ENCODE data around the gene KIAA1958. TPM values are rescaled to one million over a fixed set of nuclear protein-coding genes. Genes with fewer than 3 reads are reported as not detected.

KIAA1958 gene
- total RNA-seq, 2 experiments from 2014 or later = 14.9 to 15.3 TPM

DNA sequence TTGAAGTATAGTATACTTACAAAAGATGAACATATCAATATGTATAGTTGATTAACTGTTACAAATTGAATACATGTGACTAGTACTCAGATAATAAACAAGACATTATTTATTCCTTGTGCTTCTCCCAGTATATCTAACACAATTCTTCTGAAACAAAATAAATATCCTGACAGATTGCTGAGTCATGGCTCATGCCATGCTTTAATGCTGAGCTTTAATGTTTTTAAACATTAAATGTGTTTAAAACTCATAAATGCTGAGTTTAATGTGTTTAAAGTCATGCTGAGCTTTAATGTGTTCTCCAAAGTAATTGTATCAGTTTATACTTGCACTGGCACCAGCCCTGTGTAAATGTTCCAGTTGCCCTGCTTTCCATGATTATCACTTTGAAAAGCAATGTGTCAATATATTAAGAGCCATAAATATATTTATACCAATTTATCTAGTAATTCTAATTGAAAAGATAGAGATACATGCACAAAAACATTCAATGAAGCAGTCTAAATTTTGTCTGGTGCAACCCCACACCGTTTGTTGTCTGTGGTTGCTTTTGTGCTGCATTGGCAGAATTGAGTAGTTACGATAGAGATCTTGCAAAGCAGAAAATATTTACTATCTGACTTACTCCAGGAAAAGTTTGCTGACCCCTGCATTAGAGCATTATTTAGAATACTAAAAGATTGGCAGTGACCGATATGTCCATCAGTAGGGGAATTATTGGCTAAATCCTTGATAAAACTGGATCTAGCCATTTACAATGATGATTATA is 15.7 kb downstream of the KIAA1958 start:
- intact Hi-C loops (cut with micrococcal nuclease) = no loop called here
- TF ChIP-seq, protein P1, sequence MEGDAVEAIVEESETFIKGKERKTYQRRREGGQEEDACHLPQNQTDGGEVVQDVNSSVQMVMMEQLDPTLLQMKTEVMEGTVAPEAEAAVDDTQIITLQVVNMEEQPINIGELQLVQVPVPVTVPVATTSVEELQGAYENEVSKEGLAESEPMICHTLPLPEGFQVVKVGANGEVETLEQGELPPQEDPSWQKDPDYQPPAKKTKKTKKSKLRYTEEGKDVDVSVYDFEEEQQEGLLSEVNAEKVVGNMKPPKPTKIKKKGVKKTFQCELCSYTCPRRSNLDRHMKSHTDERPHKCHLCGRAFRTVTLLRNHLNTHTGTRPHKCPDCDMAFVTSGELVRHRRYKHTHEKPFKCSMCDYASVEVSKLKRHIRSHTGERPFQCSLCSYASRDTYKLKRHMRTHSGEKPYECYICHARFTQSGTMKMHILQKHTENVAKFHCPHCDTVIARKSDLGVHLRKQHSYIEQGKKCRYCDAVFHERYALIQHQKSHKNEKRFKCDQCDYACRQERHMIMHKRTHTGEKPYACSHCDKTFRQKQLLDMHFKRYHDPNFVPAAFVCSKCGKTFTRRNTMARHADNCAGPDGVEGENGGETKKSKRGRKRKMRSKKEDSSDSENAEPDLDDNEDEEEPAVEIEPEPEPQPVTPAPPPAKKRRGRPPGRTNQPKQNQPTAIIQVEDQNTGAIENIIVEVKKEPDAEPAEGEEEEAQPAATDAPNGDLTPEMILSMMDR (IDR thresholded peaks at IDR 0.05) = no peak
- ChIA-PET POLR2A (no interaction called here), CTCF (no interaction called here)
- H3K4me1 Mint-ChIP-seq (ENCODE audit: low read depth) = no peaks in the 10 kb centered on the region
- H3K36me3 Mint-ChIP-seq (ENCODE audit: low read depth) = peaks cover 3% of the 10 kb centered on the region
- no peak overlapping the region for H3K4me3 Mint-ChIP-seq
- ATAC-seq (no peak), DNase-seq (no peak)
- H3K27me3 Mint-ChIP-seq = no peaks in the 10 kb centered on the region
- H3K27ac Mint-ChIP-seq = no peak overlapping the region
- no peaks in the 10 kb centered on the region for H3K9me3 Mint-ChIP-seq

DNA sequence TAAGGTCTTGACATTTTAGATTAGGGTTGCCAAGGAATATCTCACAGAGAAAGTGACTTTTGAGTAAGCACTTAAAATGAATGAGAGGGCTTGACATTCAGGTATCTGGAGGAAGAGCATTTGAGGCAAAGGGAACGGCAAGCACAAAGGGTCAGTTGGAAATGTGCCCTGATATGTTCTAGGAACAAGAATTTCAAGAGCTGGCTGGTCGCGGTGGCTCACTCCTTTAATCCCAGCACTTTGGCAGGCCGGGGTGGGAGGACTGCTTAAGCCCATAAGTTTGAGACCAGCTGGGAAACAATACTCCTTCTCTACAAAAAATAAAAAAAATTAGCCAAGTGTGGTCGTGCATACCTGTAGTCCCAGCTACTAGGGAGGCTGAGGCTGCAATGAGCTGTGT is 16.5 kb downstream of the KIAA1958 start:
- H3K27ac Mint-ChIP-seq = no peak overlapping the region

DNA sequence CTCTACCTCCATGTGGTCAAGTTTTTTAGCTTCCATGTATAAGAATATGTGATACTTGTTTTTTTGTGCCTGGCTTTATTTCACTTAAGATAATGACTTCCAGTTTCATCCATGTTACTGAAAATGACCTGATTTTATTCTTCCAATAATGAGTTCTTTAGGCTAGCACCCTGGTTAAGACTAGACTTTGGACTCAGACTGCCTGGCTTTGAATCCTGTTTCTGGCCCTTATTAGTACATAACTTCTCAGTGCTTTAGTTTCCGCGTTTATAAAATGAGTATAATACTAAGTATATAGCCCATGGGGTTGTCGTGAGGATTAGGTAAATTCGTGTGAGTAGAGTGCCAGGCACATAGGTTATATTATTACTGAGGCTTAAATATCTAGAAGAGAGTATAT is 18.5 kb downstream of the KIAA1958 start:
- Mint-ChIP-seq H3K9me3 (no peaks in the 10 kb centered on the region), H3K36me3 (ENCODE audit: low read depth) (no peaks in the 10 kb centered on the region), H3K4me3 (no peak overlapping the region), H3K27me3 (no peaks in the 10 kb centered on the region), H3K27ac (no peak overlapping the region), H3K4me1 (ENCODE audit: low read depth) (no peaks in the 10 kb centered on the region)
- TF ChIP-seq, protein P1 (IDR thresholded peaks at IDR 0.05) = no peak
- ChIA-PET CTCF (interaction anchor here (1.3 to 1.4 kb wide), 2 partner anchors 15 to 407 kb away, joined by 3 to 5 read pairs; no protein-coding TSS in a partner anchor), POLR2A (no interaction called here)
- ATAC-seq = no peak
- no peak for DNase-seq
- intact Hi-C loops (cut with micrococcal nuclease) = no loop called here

More for the DNA sequence above, 16.5 kb downstream of the KIAA1958 start:
- ChIA-PET POLR2A (no interaction called here), CTCF (no interaction called here)
- Mint-ChIP-seq H3K36me3 (ENCODE audit: low read depth) (peaks cover 3% of the 10 kb centered on the region), H3K4me1 (ENCODE audit: low read depth) (no peaks in the 10 kb centered on the region), H3K9me3 (no peaks in the 10 kb centered on the region), H3K27me3 (no peaks in the 10 kb centered on the region), H3K4me3 (no peak overlapping the region)
- TF ChIP-seq, protein P1 (IDR thresholded peaks at IDR 0.05) = no peak
- intact Hi-C loops (cut with micrococcal nuclease) = no loop called here
- ATAC-seq = no peak
- DNase-seq = no peak

DNA sequence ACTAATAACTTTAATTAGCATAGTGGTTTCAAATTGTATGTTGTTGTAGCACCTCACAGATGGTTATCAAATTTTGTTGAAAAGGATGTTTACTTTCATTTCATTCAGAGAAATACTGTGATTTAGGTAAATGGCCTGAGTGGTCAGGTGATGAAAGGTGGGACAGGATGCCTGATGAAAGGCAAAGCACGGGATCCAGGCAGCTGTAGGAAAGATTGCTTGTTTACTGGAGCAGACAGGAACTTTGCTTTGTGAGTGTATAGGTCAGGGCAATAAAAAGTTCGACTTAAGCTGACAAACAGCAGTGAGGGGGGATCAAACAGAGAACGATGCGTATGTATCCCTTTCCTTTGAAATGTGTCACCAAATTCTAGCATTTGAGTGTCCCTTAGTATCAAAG is 19.0 kb downstream of the KIAA1958 start:
- no peak overlapping the region for H3K27ac Mint-ChIP-seq
- H3K27me3 Mint-ChIP-seq = no peaks in the 10 kb centered on the region
- no peaks in the 10 kb centered on the region for H3K36me3 Mint-ChIP-seq (ENCODE audit: low read depth)
- POLR2A ChIA-PET = no interaction called here
- no peaks in the 10 kb centered on the region for H3K9me3 Mint-ChIP-seq
- ATAC-seq (no peak), DNase-seq (no peak)
- intact Hi-C loops (cut with micrococcal nuclease) = no loop called here
- TF ChIP-seq, protein P1 (IDR thresholded peaks at IDR 0.05) = no peak
- no peaks in the 10 kb centered on the region for H3K4me1 Mint-ChIP-seq (ENCODE audit: low read depth)
- CTCF ChIA-PET = interaction anchor here (1.3 to 1.4 kb wide), 2 partner anchors 15 to 408 kb away, joined by 3 to 5 read pairs; no protein-coding TSS in a partner anchor
- no peak overlapping the region for H3K4me3 Mint-ChIP-seq

DNA sequence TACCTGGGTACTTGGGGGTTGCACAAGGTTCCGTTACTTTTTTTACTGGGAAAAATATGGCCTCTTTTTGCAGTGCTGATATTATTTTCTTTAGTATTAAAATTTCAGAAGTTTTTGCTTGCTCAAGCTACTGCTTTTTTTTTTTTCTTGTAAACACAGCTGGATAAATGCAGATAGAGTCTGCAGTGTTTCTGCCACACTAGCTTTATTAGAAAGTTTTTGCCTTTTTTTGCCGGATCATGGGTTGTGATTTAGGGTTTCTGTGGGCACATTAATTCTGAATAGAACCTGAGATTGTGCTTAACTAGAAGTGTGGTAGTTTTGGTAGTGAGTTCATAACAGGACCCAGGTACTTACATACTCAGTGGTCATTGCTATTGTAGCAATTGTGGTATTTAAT is 19.9 kb downstream of the KIAA1958 start:
- ChIA-PET CTCF (interaction anchor here (1.4 kb wide), 1 partner anchor 16 kb away, joined by 5 read pairs; no protein-coding TSS in a partner anchor), POLR2A (no interaction called here)
- H3K36me3 Mint-ChIP-seq (ENCODE audit: low read depth) = no peaks in the 10 kb centered on the region
- H3K9me3 Mint-ChIP-seq = no peaks in the 10 kb centered on the region
- H3K4me1 Mint-ChIP-seq (ENCODE audit: low read depth) = no peaks in the 10 kb centered on the region
- DNase-seq (no peak), ATAC-seq (no peak)
- intact Hi-C loops (cut with micrococcal nuclease) = no loop called here
- H3K27ac Mint-ChIP-seq = no peak overlapping the region
- TF ChIP-seq, protein P1 (IDR thresholded peaks at IDR 0.05) = no peak
- no peaks in the 10 kb centered on the region for H3K27me3 Mint-ChIP-seq
- no peak overlapping the region for H3K4me3 Mint-ChIP-seq
